GM10248 (cell line): ENCODE data around the gene S100A8.

Experiments used
- CTCF ChIA-PET: fragments of 300-600 bp; sonication (Branson Sonifier 250); formaldehyde crosslinking; extraction: SDS; loops from one replicate; lab custom pipeline; 2021; ENCODE audit warnings: antibody characterized with exemption; lab: Yijun Ruan, JAX
- POLR2A ChIA-PET: fragments of 350-650 bp; sonication (Branson Sonifier 250); formaldehyde crosslinking; extraction: SDS; loops from one replicate; lab custom pipeline; 2020; ENCODE audit warnings: antibody characterized with exemption; lab: Yijun Ruan, JAX
- DNase-seq: peaks from one replicate; pipeline ENCODE4 v3.0.0; 2012; ENCODE audit errors: extremely low spot score
- TF ChIP-seq, protein P1 (sequence below): IDR thresholded peaks from 2 replicates; pipeline ENCODE4 v1.5.1; 2012; ENCODE audit warnings: mild to moderate bottlenecking, low read depth; ENCODE audit errors: extremely low read depth, missing control alignments, control extremely low read depth

S100A8 gene

DNA sequence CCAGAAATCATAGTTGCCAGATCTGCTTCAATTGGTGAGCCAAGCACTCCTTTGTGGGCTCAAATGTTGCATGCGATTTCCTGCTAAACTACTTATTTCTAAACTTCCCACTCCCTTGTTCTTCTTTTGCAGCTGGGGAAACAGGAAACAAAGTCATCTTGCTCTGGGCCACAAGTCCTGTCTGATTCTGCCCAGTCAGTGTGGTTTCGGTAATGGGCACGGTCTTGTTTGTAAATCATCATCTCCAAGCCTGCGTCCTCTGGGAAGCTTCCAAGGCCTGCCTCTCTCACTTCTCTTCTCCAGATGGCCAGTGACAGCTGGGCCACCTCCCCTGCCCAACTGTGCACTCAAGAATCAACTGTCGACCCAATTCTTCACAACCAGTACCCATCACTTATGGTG lies 4.4 kb downstream of the S100A8 start:
- ChIA-PET CTCF (interaction anchor here (1.3 kb wide), 2 partner anchors 29 to 109 kb away, joined by 3 to 5 read pairs; partner anchors contain the start of gene S100A9), POLR2A (no interaction called here)
- DNase-seq, result no peak

DNA sequence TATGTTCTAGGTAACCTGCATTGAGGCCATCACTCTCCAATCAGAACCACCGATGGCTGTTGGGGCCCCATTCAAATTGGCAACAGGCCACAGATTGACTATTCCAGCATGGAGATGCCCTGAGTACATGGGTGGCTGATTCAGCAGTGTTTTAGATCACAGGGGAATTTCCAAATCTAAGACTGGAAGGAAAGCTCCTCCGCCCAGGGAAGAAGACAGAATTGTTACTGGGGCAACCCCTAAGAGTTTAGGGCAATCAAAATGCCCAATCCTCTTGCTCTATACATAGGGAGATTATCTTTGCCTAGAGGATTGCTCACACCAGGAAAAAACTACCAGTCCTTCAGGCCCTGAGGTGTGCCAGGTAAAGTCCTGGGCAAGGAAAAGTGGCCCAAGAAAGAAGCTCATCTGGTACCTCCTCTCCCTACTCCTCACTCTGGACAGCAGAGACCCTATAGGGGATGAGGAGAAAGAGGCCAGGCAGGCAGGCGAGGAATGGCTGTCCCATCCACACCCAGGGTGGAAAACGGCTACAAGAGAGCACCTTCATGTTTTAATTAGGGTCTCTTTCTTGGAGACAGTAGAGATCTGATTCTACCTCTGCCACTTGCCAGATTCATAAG lies 5.8 kb downstream of the S100A8 start:
- TF ChIP-seq, protein P1, sequence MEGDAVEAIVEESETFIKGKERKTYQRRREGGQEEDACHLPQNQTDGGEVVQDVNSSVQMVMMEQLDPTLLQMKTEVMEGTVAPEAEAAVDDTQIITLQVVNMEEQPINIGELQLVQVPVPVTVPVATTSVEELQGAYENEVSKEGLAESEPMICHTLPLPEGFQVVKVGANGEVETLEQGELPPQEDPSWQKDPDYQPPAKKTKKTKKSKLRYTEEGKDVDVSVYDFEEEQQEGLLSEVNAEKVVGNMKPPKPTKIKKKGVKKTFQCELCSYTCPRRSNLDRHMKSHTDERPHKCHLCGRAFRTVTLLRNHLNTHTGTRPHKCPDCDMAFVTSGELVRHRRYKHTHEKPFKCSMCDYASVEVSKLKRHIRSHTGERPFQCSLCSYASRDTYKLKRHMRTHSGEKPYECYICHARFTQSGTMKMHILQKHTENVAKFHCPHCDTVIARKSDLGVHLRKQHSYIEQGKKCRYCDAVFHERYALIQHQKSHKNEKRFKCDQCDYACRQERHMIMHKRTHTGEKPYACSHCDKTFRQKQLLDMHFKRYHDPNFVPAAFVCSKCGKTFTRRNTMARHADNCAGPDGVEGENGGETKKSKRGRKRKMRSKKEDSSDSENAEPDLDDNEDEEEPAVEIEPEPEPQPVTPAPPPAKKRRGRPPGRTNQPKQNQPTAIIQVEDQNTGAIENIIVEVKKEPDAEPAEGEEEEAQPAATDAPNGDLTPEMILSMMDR, result no peak
- CTCF ChIA-PET, result interaction anchor here (1.2 kb wide), 1 partner anchor 32 kb away, joined by 3 read pairs; no protein-coding TSS in a partner anchor
- no peak for DNase-seq
- POLR2A ChIA-PET, result no interaction called here

More for the DNA sequence above, 4.4 kb downstream of the S100A8 start:
- TF ChIP-seq, protein P1, result no peak

DNA sequence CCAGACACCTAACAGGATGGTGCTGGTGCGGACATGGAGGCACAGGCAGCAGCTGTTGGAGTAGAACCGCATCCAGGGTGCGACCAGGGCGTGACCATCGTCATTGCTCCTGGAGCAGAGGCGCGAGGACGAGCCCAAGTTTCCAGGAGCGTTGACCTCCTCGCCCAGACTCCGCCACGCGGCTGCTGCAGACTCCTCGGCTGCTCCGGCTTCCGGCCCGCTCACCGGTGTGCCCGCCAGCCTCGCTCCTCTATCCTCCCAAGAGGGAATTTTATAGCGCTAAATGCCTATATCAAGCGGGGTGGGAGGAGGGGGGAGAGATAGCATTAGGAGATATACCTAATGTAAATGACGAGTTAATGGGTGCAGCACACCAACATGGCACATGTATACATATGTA lies 10.2 kb downstream of the S100A8 start:
- TF ChIP-seq, protein P1, result no peak
- DNase-seq, result no peak
- ChIA-PET POLR2A (no interaction called here), CTCF (no interaction called here)

DNA sequence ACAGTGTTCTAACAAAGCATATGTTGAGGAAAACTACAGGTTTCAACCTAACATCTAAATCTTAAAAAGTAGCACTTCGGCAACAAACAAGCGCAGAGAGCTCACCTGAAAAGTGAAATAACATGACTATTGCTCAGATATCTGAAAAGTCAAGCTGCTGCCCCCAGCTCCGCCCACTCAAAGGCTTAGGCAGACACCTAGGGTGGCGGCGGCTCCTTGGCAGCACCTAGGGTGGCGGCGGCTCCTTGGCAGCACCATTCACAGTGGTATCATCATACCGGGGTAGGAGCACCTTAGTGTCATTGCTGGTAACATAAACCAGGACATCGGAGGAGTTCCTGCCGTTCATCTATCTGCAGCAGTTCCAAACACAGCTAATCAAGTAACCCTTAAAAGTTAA lies 11.3 kb downstream of the S100A8 start:
- TF ChIP-seq, protein P1, result no peak
- no peak for DNase-seq
- ChIA-PET POLR2A (no interaction called here), CTCF (no interaction called here)

DNA sequence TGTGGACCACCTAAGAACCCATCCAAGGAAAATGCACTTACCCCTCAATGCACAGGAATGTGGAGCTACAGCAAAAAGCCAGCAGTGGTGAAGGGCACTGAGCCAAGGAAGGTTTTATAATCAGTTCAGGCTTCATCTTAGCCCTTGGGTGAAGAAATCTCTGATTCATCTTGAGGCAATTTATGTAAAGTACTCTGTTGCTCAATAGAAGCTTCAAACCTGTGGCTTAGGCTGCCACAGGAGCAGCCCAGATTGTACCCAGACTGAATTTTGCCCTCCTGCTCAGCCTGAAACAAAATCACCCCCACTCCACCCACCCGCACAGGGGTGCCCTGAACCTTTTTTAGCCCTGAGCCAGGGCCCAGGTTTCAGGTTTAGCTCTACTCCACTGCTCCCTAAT lies 15.4 kb downstream of the S100A8 start, which contains the start of gene S100A12:
Gene S100A12 (minus strand): TSS at position 111 of the 400 bp plus-strand sequence. CDS start 1,029 bp downstream, outside the sequence.
- TF ChIP-seq, protein P1, result no peak
- ChIA-PET POLR2A (no interaction called here), CTCF (interaction anchor here (0.6 to 1.5 kb wide), 3 partner anchors 8 to 38 kb away, joined by 3 to 5 read pairs (median 4); no protein-coding TSS in a partner anchor)
- DNase-seq, result no peak

DNA sequence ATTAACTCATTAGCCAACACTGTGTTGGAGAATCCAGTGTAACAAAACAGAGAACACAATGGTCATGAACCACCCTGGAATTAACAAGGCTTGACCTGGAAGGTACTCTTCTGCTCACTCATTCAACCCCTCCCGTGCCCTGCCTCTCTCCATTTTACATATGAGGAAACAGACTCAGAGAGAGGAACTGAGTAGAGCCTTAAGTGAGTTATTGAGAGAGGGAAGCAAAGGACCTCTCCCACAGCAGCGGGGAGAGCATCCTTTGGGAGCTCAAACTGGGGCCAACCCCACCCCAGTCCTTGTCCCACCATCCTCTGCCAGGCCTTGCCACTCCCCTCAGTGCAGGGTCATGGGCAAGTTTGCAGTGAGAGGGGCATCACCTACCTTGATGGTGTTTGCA lies 16.8 kb downstream of the S100A8 start:
- TF ChIP-seq, protein P1, result no peak
- no peak for DNase-seq
- POLR2A ChIA-PET, result no interaction called here
- CTCF ChIA-PET, result interaction anchor here (0.6 to 1.0 kb wide), 3 partner anchors 22 to 64 kb away, joined by 3 read pairs; no protein-coding TSS in a partner anchor
